Fibroblast of lung (primary cell): ENCODE measurements around the gene DXO.
"Not testable (repeated sequence)": the region's sequence is repeated elsewhere in the genome, so short reads cannot be mapped to it uniquely, and the experiment has no call there.

Source experiments
- CTCF ChIP-seq, 2 donors: IDR thresholded peaks in 1 of 2; conservative IDR thresholded peaks in 1 of 2; 1 replicate in 1 of 2; 2 replicates in 1 of 2; pipeline ENCODE4 v1.5.1; 2011 to 2012; ENCODE audit warnings: low read length in 2 of 2, control low read depth in 1 of 2, inconsistent platforms in 1 of 2, low read depth in 1 of 2, mild to moderate bottlenecking in 1 of 2
- EZH2 ChIP-seq: IDR thresholded peaks from 2 replicates; pipeline ENCODE4 v1.5.1; 2012; ENCODE audit warnings: low read length, control low read depth, mild to moderate bottlenecking; ENCODE audit errors: missing control alignments

GRCh38 chr6:31989363-31989762, 17.4 kb upstream of the DXO start:
- not testable (repeated sequence) for TF ChIP-seq CTCF (conservative IDR thresholded peaks at IDR 0.05 in 1 of 2, IDR thresholded peaks at IDR 0.05 in 1 of 2; ENCODE audit: low read depth in 1 of 2, low read length in 2 of 2); EZH2
